HT-29 (cell line): ENCODE data around the gene PNO1. TPM values are rescaled to one million over a fixed set of nuclear protein-coding genes. Genes with fewer than 3 reads are reported as not detected.
"Not testable (repeated sequence)": the region's sequence is repeated elsewhere in the genome, so short reads cannot be mapped to it uniquely, and the experiment has no call there.

Experiments used
- DNase-seq: peaks from one replicate; pipeline ENCODE4 v3.0.0-alpha.2; 2015; ENCODE audit warnings: low spot score
- total RNA-seq: library from RNA; depleted of rRNA; stranded (reverse); fragments of >200 nt; shearing (Covaris generic); gene quantifications from 2 replicates; pipeline ENCODE4 v1.2.3, GENCODE V29; 2014; rRNA removed

PNO1 gene
- 19.1 and 24.6 TPM in 2 replicates for total RNA-seq

- DNase-seq: peak; percentile 92
Measured at GRCh38 chr2:68157402-68158133, at the start of gene PNO1. TSS of gene PNO1 (plus strand) at chr2:68157888. CDS start at chr2:68157935, 47 bp downstream.

DNA sequence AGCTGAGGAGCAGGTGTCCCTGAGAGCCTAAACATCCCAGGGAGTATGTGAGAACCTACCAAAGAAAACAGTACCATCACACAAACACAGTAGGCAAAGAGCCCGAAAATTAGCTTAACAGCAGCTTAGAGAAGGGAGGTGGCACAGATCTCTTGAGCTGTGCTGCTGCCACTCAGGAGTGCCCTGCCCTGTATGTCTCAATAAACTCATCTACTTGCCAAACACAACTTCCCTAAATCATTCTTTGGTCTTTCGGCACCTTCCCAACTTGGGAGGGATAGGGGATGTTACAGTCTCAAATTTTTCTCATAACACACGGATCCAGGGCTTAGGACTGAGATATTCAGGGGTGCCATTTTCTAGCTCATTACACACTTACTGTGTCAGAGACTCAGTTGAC lies 49.6 kb upstream of the PNO1 start:
- DNase-seq: no peak

DNA sequence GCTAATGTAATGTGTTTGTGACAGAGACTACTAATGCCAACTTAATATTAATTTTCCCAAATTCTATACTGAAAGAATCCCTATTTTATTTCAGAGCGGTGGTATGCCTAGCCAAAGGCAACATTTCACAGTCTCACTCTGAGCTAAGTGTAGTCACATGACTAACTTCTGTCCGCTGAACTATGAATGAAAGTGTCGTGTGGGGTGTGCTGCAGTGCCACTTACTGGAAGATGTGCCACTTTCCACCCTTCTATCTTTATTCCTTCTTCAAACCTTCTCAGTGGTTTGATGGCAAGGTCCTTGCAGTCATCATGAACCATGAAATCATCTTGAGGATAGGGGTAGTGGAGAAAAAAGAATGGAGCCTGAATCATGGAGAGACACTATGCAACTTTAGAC lies 47.6 kb upstream of the PNO1 start:
- DNase-seq: no peak

GRCh38 chr2:68115965-68116364 lies 41.7 kb upstream of the PNO1 start:
- no peak for DNase-seq

DNA sequence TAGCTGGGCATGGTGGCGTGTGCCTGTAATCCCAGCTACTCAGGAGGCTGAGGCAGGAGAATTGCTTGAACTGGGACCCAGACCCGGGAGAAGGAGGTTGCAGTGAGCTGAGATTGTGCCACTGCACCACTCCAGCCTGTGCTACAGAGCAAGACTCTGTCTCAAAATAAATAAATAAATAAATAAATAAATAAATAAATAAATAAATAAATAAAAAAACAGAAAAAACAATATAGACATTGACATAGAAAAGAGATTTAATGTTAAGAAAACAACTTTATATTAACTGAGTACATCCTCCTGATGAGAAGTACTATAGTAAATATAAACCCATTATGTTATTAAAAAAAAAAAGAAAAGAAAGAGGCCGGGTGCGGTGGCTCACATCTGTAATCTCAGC lies 39.8 kb upstream of the PNO1 start:
- DNase-seq: not testable (repeated sequence)

DNA sequence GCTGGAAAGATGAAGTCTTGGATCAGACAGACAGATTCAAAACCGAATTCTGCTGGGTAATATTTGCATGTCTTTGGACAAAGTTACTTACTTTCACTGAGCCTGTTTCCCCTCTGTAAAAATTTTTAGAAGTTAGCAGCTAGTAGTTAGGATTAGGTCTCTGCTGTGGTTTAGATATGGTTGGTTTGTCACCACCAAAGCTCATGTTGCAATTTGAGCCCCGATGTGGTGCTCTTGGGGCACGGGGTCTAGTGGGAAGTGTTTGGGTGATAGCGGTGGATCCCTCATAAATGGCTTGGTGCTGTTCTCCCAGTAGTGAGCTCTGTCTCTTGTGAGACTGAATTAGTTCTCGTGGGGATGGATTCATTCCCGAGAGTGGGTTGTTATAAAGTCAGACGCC lies 38.9 kb upstream of the PNO1 start:
- DNase-seq: no peak

- no peak for DNase-seq
Measured at GRCh38 chr2:68119504-68119903, 38.2 kb upstream of the PNO1 start.

- peak; percentile 91 for DNase-seq
Measured at GRCh38 chr2:68121873-68122679, 35.6 kb upstream of the PNO1 start.

- no peak for DNase-seq
Measured at GRCh38 chr2:68122680-68122964, 35.1 kb upstream of the PNO1 start.

DNA sequence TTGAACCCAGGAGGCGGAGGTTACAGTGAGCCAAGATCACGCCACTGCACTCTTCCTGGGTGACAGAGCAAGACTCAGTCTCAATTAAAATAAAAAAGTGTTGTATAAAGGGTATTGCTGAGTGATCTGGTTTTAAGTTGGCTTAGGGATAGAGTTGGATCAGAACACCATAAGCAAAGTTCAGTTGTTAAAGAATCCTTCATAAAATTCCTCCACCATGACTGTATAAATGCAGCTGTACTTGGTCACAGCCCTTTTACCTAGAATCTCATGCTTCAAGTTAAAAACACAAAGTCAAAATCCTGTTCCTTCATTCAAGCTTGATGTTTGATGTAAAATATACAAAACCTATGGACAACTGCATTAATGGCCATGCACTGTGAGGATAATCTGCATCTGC lies 33.4 kb upstream of the PNO1 start:
- no peak for DNase-seq

- DNase-seq: no peak
Measured at GRCh38 chr2:68125821-68126220, 31.9 kb upstream of the PNO1 start.

DNA sequence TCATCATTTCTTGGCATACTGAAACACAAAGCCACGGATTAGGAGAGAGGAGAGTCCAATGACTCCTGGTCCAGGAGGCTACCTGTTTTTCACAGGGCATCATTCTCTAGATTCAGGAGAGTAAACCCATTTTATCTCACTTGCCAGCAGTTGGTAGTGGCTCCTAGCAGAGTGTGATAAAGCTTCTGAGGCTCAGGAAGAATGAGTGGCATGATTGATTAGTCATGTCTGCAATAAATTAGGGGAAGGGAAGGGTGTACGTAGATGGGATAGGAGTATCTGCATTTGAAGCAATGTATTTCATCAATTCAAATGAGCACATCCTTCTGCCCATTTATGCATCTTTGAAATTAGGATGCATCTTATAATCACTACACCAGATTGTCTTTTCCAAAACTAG lies 31.1 kb upstream of the PNO1 start:
- DNase-seq: no peak

DNA sequence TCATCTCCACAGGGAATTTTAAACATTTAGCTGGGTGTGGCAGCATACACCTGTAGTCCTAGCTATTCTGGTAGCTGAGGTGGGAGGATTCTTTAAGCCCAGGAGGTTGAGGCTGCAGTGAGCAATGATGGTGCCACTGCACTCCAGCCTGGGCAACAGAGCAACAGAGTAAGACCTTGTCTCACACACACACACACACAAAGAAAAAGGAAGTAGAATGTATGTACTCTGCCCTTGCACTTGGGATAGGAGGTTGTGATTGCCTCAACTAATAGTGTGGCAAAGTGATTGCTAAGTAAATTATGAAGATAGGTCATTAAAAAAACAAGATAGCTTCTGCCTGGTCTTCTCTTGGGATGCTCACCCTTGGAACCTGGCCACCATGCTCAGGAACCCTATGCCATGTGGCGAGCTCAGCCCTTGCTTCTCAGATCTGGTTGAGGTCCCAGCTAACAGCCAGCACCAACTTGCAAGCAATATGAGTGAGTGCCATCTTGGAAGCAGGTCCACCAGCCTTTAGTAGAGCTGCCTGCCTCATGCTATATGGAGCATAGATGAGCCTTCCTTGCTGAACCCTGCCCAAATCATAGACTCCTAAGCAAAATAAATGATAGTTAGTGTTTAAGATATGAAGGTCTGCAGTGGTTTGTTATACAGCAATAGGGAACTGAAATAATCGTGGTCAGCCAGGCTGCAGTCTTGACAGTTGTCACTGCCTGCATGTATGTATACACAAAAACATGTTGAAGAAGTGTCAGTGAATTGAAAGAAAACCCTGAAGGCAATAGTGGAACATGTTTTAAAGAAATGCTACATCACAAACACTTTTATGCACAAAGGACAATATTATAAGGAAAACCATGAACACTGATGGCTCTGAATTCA lies 30.1 kb upstream of the PNO1 start:
- no peak for DNase-seq

GRCh38 chr2:68134120-68134519 lies 23.6 kb upstream of the PNO1 start:
- no peak for DNase-seq

- DNase-seq: no peak
Measured at GRCh38 chr2:68134554-68134953, 23.1 kb upstream of the PNO1 start.

DNA sequence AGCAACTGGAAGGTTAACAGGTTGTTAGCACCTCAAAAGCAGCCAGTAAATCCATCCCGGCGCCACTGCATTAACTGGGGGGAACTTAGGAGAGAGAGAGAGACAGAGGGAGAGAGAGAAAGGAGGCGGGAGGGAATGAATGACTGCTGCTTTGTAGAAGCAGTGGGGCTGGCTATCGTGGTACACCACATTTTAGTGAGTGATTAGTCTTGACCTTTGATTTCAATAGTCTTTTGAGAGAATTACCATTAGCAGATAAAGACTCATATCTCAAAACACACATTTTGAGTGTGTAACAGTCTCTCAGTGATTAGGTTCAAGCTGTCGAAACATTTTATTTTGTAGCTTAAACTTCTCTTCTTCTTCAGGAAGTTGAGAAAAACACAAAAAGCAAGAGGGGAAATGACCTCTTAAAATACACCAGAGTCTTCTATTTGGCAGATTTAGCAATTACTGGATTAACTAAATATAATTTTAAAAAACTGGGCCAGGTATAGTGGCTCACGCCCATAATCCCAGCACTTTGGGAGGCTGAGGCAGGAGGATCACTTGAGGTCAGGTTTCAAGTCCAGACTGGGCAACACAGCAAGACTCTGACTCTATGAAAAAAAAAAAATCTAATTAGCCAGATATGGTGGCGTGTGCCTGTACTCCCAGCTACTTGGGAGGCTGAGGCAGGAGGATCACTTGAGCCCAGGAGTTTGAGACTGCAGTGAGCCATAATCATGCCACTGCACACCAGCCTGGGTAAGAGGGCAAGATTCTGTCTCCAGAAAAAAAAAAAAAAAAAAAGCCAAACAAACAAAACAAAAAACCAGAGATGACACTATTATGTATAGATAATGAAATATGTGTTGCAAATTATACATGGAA lies 22.0 kb upstream of the PNO1 start:
- no peak for DNase-seq

DNA sequence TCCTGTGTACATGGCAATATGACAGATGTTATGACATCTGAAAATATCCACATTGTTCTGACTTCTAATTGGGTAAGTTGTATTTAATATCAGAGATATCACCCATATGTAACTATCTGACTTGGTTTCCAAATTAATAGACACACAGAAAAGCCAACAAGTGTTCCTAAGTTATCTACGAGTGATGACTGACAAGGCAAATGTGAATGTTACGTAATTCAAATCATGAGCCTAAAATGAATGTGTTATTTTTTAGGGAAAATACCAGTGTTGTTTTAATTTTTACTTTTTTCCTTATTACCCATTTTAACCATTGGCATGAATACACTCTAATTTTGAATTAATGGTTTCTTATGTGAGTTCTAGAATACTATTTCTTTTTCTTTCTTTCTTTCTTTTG lies 15.8 kb upstream of the PNO1 start:
- no peak for DNase-seq

DNA sequence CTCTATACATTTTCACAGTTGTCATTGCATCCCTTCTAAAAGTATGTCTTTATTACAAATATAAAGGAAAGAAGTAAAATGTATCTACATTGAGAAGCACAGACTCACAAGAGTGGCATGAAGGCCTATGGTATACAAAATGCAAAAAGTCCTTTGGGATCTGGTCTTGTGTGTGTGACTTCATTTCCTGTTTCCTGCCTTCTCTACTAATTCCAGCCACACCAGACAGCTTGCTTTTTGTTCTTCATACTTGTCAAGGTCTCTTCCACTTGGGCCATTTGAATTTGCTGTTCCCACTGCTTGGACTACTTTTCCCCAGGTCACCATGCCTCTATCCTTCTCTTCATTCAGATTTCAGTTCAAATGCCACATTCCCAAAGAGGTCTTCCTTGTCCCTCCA lies 6.7 kb upstream of the PNO1 start:
- DNase-seq: no peak

DNA sequence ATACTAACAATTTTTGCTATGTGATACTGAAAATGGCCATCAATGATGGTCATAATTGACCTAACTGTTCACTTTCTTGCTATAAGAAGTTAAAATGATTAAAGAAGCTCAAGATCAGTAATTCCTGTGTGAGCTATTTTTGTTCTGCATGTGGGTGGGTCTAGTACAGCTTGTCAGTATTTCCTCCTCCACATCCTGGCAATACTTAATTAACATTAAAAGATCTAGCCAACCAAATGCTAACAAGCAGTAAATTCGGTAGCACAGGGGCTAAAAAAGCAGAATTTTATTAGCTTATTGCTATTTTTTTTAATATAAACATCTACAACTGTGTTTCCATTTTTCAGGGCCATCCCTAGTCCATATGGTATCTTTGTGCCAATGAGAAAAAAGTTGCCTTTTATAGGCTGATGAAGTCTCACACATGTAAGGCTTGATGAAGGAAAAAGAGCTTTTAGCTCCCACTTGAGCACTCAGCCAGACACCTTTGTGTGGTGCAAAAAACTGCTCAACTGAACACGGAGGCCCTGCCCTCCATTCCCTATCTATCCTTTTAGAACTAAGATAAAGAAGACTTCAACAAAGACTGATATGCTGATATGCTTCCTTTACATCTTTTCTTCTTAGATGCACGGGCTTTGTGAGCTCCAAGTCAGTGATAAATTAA lies 4.9 kb upstream of the PNO1 start:
- DNase-seq: no peak

- no peak for DNase-seq
Measured at GRCh38 chr2:68155618-68156017, 2.1 kb upstream of the PNO1 start.

GRCh38 chr2:68156419-68156818 lies 1.3 kb upstream of the PNO1 start:
- DNase-seq: no peak
